CD4-positive, alpha-beta T cell (primary cell): ENCODE results near the gene CERS5. TPM values are rescaled to one million over a fixed set of nuclear protein-coding genes. Genes with fewer than 3 reads are reported as not detected.

ENCODE experiments used
- ATAC-seq: fragments of 200-7000 bp; cut with Tn5 transposase; one replicate; pipeline ENCODE4 v1.10.0; 2022; ENCODE audit warnings: mild to moderate bottlenecking; ENCODE audit not compliant: poor library complexity
- CTCF ChIA-PET: fragments of 350-600 bp; sonication (Branson Sonifier 250); formaldehyde crosslinking; loops from one replicate; lab custom pipeline; 2021; ENCODE audit warnings: antibody characterized with exemption, inconsistent platforms; lab: Charles Lee
- POLR2A ChIA-PET: fragments of 350-600 bp; sonication (Branson Sonifier 250); formaldehyde crosslinking; loops from one replicate; lab custom pipeline; 2021; ENCODE audit warnings: antibody characterized with exemption, inconsistent platforms; lab: Charles Lee
- DNase-seq, 14 experiments: peaks; one replicate each; pipeline ENCODE4 v3.0.0-alpha.2; 2013 to 2020; ENCODE audit warnings: mixed read lengths in 2 of 14
- H3K27ac ChIP-seq, 2 donors: one replicate each; pipeline versions ENCODE4 v1.5.1 to v1.7.0; 2013; ENCODE audit warnings: low read length in 2 of 2, low read depth in 1 of 2, mild to moderate bottlenecking in 1 of 2
- H3K27me3 ChIP-seq, 2 experiments: 1 replicate in 1 of 2; 2 replicates in 1 of 2; pipeline versions ENCODE4 v1.6.1 to v1.7.0; 2013; ENCODE audit warnings: low read length in 2 of 2, control low read depth in 1 of 2, mild to moderate bottlenecking in 1 of 2, moderate library complexity in 1 of 2; ENCODE audit not compliant: insufficient read depth in 2 of 2, control insufficient read depth in 1 of 2
- H3K36me3 ChIP-seq: one replicate; pipeline ENCODE4 v1.6.1; 2013; ENCODE audit warnings: low read length, control low read depth; ENCODE audit not compliant: insufficient read depth
- H3K4me1 ChIP-seq: one replicate; pipeline ENCODE4 v1.6.1; 2013; ENCODE audit warnings: low read length, control low read depth; ENCODE audit not compliant: insufficient read depth
- H3K4me3 ChIP-seq: one replicate; pipeline ENCODE4 v1.5.1; 2013; ENCODE audit warnings: mild to moderate bottlenecking, low read length, moderate library complexity
- H3K9me3 ChIP-seq, 2 experiments: 1 replicate in 1 of 2; 2 replicates in 1 of 2; pipeline versions ENCODE4 v1.6.1 to v1.7.0; 2013; ENCODE audit warnings: low read length in 2 of 2, mild to moderate bottlenecking in 2 of 2, control low read depth in 1 of 2, moderate library complexity in 1 of 2; ENCODE audit not compliant: control insufficient read depth in 1 of 2, insufficient read depth in 1 of 2
- H3K27ac Mint-ChIP-seq: one replicate; pipeline ENCODE4 v1.8.0; 2020; ENCODE audit warnings: mixed read lengths
- H3K27me3 Mint-ChIP-seq: one replicate; pipeline ENCODE4 v1.8.0; 2021; ENCODE audit warnings: mixed read lengths
- H3K36me3 Mint-ChIP-seq: one replicate; pipeline ENCODE4 v1.8.0; 2021; ENCODE audit warnings: low read depth, mixed read lengths
- H3K4me1 Mint-ChIP-seq: one replicate; pipeline ENCODE4 v1.8.0; 2021; ENCODE audit warnings: low read depth, mixed read lengths
- H3K4me3 Mint-ChIP-seq: one replicate; pipeline ENCODE4 v1.8.0; 2020; ENCODE audit warnings: mild to moderate bottlenecking, mixed read lengths
- H3K9me3 Mint-ChIP-seq: one replicate; pipeline ENCODE4 v1.8.0; 2020; ENCODE audit warnings: mixed read lengths
- CTCF ChIP-seq: fragments of 200-600 bp; IDR thresholded peaks from one replicate; pipeline ENCODE4 v1.8.0; 2022; ENCODE audit warnings: antibody characterized with exemption, mild to moderate bottlenecking
- intact Hi-C, 2 experiments: fragments of 100-400 bp; cut with DNase I in 1 of 2; cut with micrococcal nuclease in 1 of 2; formaldehyde crosslinking; loops; one replicate each; pipeline versions ENCODE4 v1.15.1 to v1.9.0; 2023 to 2025; cut with DNase I, micrococcal nuclease
- total RNA-seq, 174 experiments: library from RNA in 2 of 174; stranded (reverse) in 2 of 174; gene quantifications; one replicate each; pipeline ENCODE4 v1.2.3 and lab custom pipeline; 2021 to 2026

The CERS5 gene
- total RNA-seq, 2 experiments from 2014 or later = 42.3 to 44.5 TPM

- DNase-seq = no peak
- no peak for TF ChIP-seq CTCF
- H3K27me3 ChIP-seq = no peaks in the 10 kb centered on the region
- intact Hi-C loops = loop anchor here in 1 of 2 experiments (10.0 kb wide), 2 partner anchors 197 to 677 kb away; partner anchors contain the start of genes ATF1 and LIMA1
- no peak overlapping the region for H3K27ac ChIP-seq
- Mint-ChIP-seq H3K9me3 (no peaks in the 10 kb centered on the region), H3K27me3 (no peaks in the 10 kb centered on the region), H3K4me3 (peak overlapping the region; percentile 70), H3K36me3 (peaks cover 67% of the 10 kb centered on the region), H3K27ac (peak overlapping the region; percentile 17), H3K4me1 (peaks cover 43% of the 10 kb centered on the region)
- ATAC-seq = no peak
- peaks cover 58% of the 10 kb centered on the region for H3K36me3 ChIP-seq
- no peaks in the 10 kb centered on the region for H3K9me3 ChIP-seq
- POLR2A ChIA-PET = interaction anchor here (4.6 kb wide), 1 partner anchor 23 kb away, joined by 127 read pairs; the partner anchor contains the start of gene COX14
- peaks cover 21% of the 10 kb centered on the region for H3K4me1 ChIP-seq
- CTCF ChIA-PET = interaction anchor here (4.1 kb wide), 1 partner anchor 24 kb away, joined by 37 read pairs; the partner anchor contains the start of gene COX14
- H3K4me3 ChIP-seq = no peak overlapping the region
Observed at GRCh38 chr12:50087995-50088394, 79.2 kb downstream of the CERS5 start.

GRCh38 chr12:50087151-50087550, 80.0 kb downstream of the CERS5 start:
- Histone ChIP-seq H3K9me3 (no peaks in the 10 kb centered on the region), H3K4me1 (peaks cover 21% of the 10 kb centered on the region), H3K36me3 (peaks cover 53% of the 10 kb centered on the region), H3K27ac (no peak overlapping the region), H3K4me3 (no peak overlapping the region), H3K27me3 (no peaks in the 10 kb centered on the region)
- ChIA-PET POLR2A (interaction anchor here (4.6 kb wide), 1 partner anchor 24 kb away, joined by 127 read pairs; the partner anchor contains the start of gene COX14), CTCF (interaction anchor here (4.1 kb wide), 1 partner anchor 25 kb away, joined by 37 read pairs; the partner anchor contains the start of gene COX14)
- DNase-seq (no peak), ATAC-seq (no peak)
- peaks cover 43% of the 10 kb centered on the region for H3K4me1 Mint-ChIP-seq
- H3K36me3 Mint-ChIP-seq = peaks cover 65% of the 10 kb centered on the region
- no peaks in the 10 kb centered on the region for H3K9me3 Mint-ChIP-seq
- no peak for TF ChIP-seq CTCF
- intact Hi-C loops = loop anchor here in 1 of 2 experiments (10.0 kb wide), 2 partner anchors 198 to 678 kb away; partner anchors contain the start of genes ATF1 and LIMA1
- H3K4me3 Mint-ChIP-seq = peak overlapping the region; percentile 96
- peak overlapping the region; percentile 99 for H3K27ac Mint-ChIP-seq
- H3K27me3 Mint-ChIP-seq = no peaks in the 10 kb centered on the region

GRCh38 chr12:50086148-50086547, 81.0 kb downstream of the CERS5 start:
- Mint-ChIP-seq H3K4me1 (peaks cover 43% of the 10 kb centered on the region), H3K27me3 (no peaks in the 10 kb centered on the region), H3K27ac (peak overlapping the region; percentile 99), H3K9me3 (no peaks in the 10 kb centered on the region), H3K36me3 (peaks cover 56% of the 10 kb centered on the region), H3K4me3 (peak overlapping the region; percentile 96)
- H3K4me3 ChIP-seq = peak overlapping the region; percentile 95
- intact Hi-C loops = loop anchor here in 1 of 2 experiments (1.0 to 10.0 kb wide), 3 partner anchors 25 to 679 kb away; partner anchors contain the start of genes ATF1 and LIMA1
- peaks cover 21% of the 10 kb centered on the region for H3K4me1 ChIP-seq
- ATAC-seq (no peak), DNase-seq (peak in 1 of 14 experiments; percentile 28)
- POLR2A ChIA-PET = interaction anchor here (1.2 to 4.6 kb wide), 4 partner anchors 25 to 135 kb away, joined by 3 to 127 read pairs (median 6); partner anchors contain the start of genes COX14 and RACGAP1
- H3K27me3 ChIP-seq = no peaks in the 10 kb centered on the region
- peaks cover 43% of the 10 kb centered on the region for H3K36me3 ChIP-seq
- TF ChIP-seq CTCF = no peak
- H3K9me3 ChIP-seq = no peaks in the 10 kb centered on the region
- peak overlapping the region; percentile 82 to 95 for H3K27ac ChIP-seq
- CTCF ChIA-PET = interaction anchor here (1.3 to 4.5 kb wide), 2 partner anchors 26 to 27 kb away, joined by 3 to 83 read pairs; partner anchors contain the start of gene COX14
